ENCODE data around the gene TSPAN5. TPM values are rescaled to one million over a fixed set of nuclear protein-coding genes. Genes with fewer than 3 reads are reported as not detected.

The TSPAN5 gene
- total RNA-seq, 1 donor from 2014 or later, result 14.7 TPM

DNA sequence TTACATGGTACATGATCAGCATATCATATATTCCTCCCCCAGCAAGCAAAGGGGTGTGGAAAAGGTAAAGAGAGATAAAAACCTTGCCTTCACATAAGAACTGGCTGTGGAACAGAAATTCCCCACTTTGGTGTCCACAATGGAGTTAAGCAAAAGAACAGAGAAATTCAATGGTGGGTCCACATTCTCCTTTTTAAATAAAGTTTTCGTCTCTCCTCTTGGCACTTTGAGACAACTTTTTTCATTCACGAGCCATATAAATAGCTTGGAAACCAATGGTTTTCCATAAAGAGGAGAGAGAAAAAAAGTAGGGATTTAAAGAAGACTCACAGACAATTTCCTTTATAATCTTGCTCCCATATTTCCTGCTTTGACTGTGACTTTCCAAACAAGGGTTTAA lies 148.1 kb downstream of the TSPAN5 start:
- Mint-ChIP-seq H3K4me1 (peaks cover 36% of the 10 kb centered on the region), H3K4me3 (no peak overlapping the region), H3K27ac (peak overlapping the region; percentile 74)

DNA sequence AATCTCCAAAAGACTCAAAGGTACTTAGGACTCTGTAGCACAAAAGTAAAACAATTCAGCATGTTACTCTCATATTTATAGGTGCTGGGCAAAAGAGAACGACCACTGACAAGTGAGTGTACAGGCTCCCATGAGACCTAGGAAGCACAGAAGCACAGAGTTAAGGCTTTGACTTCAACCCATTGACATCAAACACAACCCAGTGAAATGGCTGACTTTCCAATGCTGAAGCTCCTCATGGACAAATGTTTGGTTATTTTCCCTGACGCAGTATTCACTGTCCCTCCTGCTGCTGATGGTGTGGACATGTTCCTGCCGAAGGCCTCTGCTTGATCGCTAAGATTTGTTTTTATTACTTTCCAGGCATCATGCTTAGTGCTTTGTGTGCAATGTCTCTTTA lies 148.7 kb downstream of the TSPAN5 start:
- Mint-ChIP-seq H3K27me3 (ENCODE audit: low read depth) (no peaks in the 10 kb centered on the region), H3K4me1 (peaks cover 32% of the 10 kb centered on the region), H3K9me3 (no peaks in the 10 kb centered on the region), H3K36me3 (no peaks in the 10 kb centered on the region), H3K27ac (peak overlapping the region; percentile 52), H3K4me3 (no peak overlapping the region)
- no peak for DNase-seq (ENCODE audit: low spot score in 2 of 2, unreplicated experiment in 2 of 2)
- TF ChIP-seq, protein P1, sequence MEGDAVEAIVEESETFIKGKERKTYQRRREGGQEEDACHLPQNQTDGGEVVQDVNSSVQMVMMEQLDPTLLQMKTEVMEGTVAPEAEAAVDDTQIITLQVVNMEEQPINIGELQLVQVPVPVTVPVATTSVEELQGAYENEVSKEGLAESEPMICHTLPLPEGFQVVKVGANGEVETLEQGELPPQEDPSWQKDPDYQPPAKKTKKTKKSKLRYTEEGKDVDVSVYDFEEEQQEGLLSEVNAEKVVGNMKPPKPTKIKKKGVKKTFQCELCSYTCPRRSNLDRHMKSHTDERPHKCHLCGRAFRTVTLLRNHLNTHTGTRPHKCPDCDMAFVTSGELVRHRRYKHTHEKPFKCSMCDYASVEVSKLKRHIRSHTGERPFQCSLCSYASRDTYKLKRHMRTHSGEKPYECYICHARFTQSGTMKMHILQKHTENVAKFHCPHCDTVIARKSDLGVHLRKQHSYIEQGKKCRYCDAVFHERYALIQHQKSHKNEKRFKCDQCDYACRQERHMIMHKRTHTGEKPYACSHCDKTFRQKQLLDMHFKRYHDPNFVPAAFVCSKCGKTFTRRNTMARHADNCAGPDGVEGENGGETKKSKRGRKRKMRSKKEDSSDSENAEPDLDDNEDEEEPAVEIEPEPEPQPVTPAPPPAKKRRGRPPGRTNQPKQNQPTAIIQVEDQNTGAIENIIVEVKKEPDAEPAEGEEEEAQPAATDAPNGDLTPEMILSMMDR (IDR thresholded peaks at IDR 0.05; ENCODE audit: unreplicated experiment), result no peak

More for the DNA sequence above, 148.1 kb downstream of the TSPAN5 start:
- Mint-ChIP-seq H3K36me3 (no peaks in the 10 kb centered on the region), H3K9me3 (no peaks in the 10 kb centered on the region), H3K27me3 (ENCODE audit: low read depth) (no peaks in the 10 kb centered on the region)
- TF ChIP-seq, protein P1 (IDR thresholded peaks at IDR 0.05; ENCODE audit: unreplicated experiment), result no peak
- no peak for DNase-seq (ENCODE audit: low spot score in 2 of 2, unreplicated experiment in 2 of 2)

DNA sequence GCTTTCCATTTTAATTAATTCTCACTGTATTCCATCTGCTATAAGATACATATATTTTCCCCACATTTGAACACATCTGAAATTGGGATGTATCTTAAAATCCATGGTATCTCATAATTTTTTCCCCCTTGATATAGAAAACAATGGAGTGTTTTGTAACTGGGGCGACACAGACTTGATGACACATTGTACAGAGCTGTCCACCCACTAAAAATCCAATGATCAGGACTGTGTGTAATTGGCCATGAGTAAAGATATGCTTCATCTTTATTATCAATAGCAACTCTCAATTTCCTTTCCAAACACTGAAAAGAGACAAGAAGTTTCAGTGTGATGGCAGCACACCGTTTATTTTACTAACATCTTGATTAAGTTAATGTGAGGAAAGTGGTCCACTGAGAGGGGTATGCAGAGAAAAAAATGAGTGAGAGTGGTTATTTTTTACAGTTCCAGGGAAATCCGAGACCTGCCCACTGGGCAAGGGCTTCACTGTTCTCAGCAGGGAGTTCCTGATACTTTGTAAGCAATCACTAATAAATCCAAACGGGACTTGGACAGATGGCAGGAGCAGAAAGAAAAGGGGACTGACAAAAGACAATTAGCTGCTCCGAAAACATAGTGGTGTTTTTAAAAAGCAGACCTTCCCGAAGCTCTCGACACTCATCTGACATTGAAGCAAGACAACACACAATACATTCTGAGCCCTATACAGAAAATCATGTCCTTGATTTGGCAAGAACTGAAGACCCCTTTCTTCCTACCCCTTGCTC lies 149.4 kb downstream of the TSPAN5 start:
- Mint-ChIP-seq H3K4me1 (peaks cover 30% of the 10 kb centered on the region), H3K27ac (peak overlapping the region; percentile 52)

DNA sequence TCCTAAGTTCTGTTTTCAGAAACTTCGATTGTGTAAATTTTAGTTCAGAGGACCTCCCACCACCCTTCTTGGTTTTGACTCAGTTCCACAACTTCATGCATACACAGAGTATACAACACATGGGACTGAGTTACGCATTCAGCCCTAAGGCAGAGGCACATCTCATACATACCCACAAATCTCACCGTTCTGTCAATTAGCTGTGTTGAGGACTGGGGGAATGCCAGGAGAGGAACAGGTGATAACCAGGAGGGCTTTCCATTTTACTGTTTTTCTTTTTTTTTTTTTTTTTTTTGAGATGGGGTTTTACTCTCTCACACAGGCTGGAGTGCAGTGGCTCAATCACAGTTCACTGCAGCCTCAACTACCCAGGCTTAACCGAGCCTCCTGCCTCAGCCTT lies 150.2 kb downstream of the TSPAN5 start:
- Mint-ChIP-seq H3K4me1 (peaks cover 30% of the 10 kb centered on the region), H3K27ac (no peak overlapping the region), H3K27me3 (ENCODE audit: low read depth) (no peaks in the 10 kb centered on the region), H3K9me3 (no peaks in the 10 kb centered on the region), H3K4me3 (no peak overlapping the region), H3K36me3 (no peaks in the 10 kb centered on the region)
- DNase-seq (ENCODE audit: low spot score in 2 of 2, unreplicated experiment in 2 of 2), result no peak
- TF ChIP-seq, protein P1 (IDR thresholded peaks at IDR 0.05; ENCODE audit: unreplicated experiment), result no peak

More for the DNA sequence above, 149.4 kb downstream of the TSPAN5 start:
- no peaks in the 10 kb centered on the region for H3K9me3 Mint-ChIP-seq
- no peak for DNase-seq (ENCODE audit: low spot score in 2 of 2, unreplicated experiment in 2 of 2)
- H3K27me3 Mint-ChIP-seq (ENCODE audit: low read depth), result no peaks in the 10 kb centered on the region
- H3K4me3 Mint-ChIP-seq, result no peak overlapping the region
- H3K36me3 Mint-ChIP-seq, result no peaks in the 10 kb centered on the region
- TF ChIP-seq, protein P1 (IDR thresholded peaks at IDR 0.05; ENCODE audit: unreplicated experiment), result no peak

DNA sequence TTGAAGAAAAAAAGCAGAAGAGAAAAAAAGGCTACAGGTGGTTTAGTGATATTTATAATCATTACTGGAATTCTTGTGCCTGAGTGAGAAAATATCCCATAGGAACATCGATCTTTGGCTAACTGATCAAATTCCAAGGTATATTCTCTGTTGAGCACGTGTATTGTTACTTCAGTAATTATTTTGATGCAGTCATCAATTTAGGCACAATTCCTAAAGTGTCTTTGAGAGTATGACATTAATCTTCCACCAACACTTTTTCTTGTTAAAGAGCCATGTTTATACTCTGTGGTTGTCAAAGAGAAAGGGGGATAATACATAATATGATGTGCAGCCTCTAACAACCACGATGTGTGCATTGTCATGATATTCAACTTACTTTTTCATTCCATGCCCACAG lies 151.1 kb downstream of the TSPAN5 start:
- H3K4me3 Mint-ChIP-seq, result no peak overlapping the region
- DNase-seq (ENCODE audit: low spot score in 2 of 2, unreplicated experiment in 2 of 2), result no peak
- TF ChIP-seq, protein P1 (IDR thresholded peaks at IDR 0.05; ENCODE audit: unreplicated experiment), result no peak
- no peak overlapping the region for H3K27ac Mint-ChIP-seq
- peaks cover 30% of the 10 kb centered on the region for H3K4me1 Mint-ChIP-seq
- H3K36me3 Mint-ChIP-seq, result no peaks in the 10 kb centered on the region
- H3K9me3 Mint-ChIP-seq, result no peaks in the 10 kb centered on the region
- H3K27me3 Mint-ChIP-seq (ENCODE audit: low read depth), result no peaks in the 10 kb centered on the region

Measured in mesothelial cell of epicardium (in vitro differentiated cells).